Right cardiac atrium (tissue), 5 donors: Measurements from ENCODE around the gene CSNK2A1. TPM values are rescaled to one million over a fixed set of nuclear protein-coding genes. Genes with fewer than 3 reads are reported as not detected.
"Not testable (repeated sequence)": the region's sequence is repeated elsewhere in the genome, so short reads cannot be mapped to it uniquely, and the experiment has no call there.

Experiments used
- ATAC-seq, 2 donors: fragments of 200-7000 bp; cut with Tn5 transposase; one replicate each; pipeline versions ENCODE4 v1.8.0 to v1.9.1; 2020; ENCODE audit warnings: moderate library complexity in 2 of 2, mild to moderate bottlenecking in 1 of 2
- DNase-seq, 3 donors: peaks; one replicate each; pipeline ENCODE4 v3.0.0-alpha.2; 2020
- H3K27ac ChIP-seq: one replicate; pipeline ENCODE4 v1.5.1; 2013; ENCODE audit warnings: mild to moderate bottlenecking, low read length, control low read depth, moderate library complexity
- H3K27me3 ChIP-seq: one replicate; pipeline ENCODE4 v1.6.1; 2013; ENCODE audit not compliant: control insufficient read depth, insufficient read depth
- H3K4me1 ChIP-seq: one replicate; pipeline ENCODE4 v1.6.1; 2013; ENCODE audit warnings: low read length; ENCODE audit not compliant: control insufficient read depth, insufficient read depth
- H3K4me3 ChIP-seq: one replicate; pipeline ENCODE4 v1.5.1; 2013; ENCODE audit warnings: low read length, control low read depth
- H3K9me3 ChIP-seq: one replicate; pipeline ENCODE4 v1.6.1; 2013; ENCODE audit warnings: low read length; ENCODE audit not compliant: control insufficient read depth
- WGBS: extraction: QIAGEN DNeasy Blood & Tissue Kit; methylation state at CpG from one replicate; pipeline ENCODE4 v1.1.7; 2013; 5-methylcytosine and 5-hydroxymethylcytosine counted together
- intact Hi-C, 4 donors: fragments of 100-400 bp; cut with DNase I; formaldehyde crosslinking; loops; one replicate each; pipeline versions ENCODE4 v1.11.0 to v1.14.0; 2022 to 2023
- polyA plus RNA-seq: library from polyadenylated mRNA; stranded (reverse); fragments of 200-250 nt; gene quantifications from one replicate; pipeline ENCODE4 v1.2.3, GENCODE V29; 2013
- total RNA-seq, 4 donors: library from RNA; stranded (reverse); fragmentation: NEBNext Ultra II Directional; extraction: Animal tissue kit (Norgen Biotek cat#: 25700); gene quantifications; one replicate each; pipeline ENCODE4 v1.2.1, GENCODE V29; 2021
- donor health status: healthy with polysubstance abuse.
- donor health status: DM: no; HTN: yes; CAD: no.
- donor health status: DM: no; HTN: no; CAD: no.
- donor health status: DM: no; HTN: yes; CAD: no; lungs with severe emphysema.
- donor health status: DM: yes; HTN: yes; CAD: no.

Gene CSNK2A1
- total and polyA plus RNA-seq, 5 donors, result 36.8 to 118 (median 108) TPM

DNA sequence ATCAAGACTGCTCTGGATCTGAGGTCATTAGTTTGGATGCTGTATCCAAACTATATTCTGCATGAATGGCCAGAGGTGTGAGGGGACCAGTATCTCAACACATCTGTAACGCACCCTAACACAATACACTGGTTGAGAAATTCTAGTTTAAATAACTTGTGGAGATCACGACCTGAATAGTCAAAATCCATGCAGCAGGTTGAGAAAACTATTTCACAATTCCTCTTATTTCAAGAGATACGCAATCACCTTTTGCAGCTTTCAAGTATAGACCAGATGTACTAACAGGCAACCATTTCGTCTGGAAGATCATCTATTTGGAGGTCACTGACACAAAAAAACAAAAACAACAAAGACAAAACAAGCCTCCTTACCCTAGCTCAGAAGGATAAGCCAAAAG is 11.1 kb downstream of the CSNK2A1 start:
- Histone ChIP-seq H3K27ac (no peak overlapping the region), H3K27me3 (no peaks in the 10 kb centered on the region), H3K9me3 (no peaks in the 10 kb centered on the region), H3K4me3 (no peak overlapping the region), H3K4me1 (peaks cover 4% of the 10 kb centered on the region)
- ATAC-seq (no peak), DNase-seq (no peak)
- intact Hi-C loops, result no loop called here
- 81% methylated on average over 4 of the region's 4 CpGs for WGBS

DNA sequence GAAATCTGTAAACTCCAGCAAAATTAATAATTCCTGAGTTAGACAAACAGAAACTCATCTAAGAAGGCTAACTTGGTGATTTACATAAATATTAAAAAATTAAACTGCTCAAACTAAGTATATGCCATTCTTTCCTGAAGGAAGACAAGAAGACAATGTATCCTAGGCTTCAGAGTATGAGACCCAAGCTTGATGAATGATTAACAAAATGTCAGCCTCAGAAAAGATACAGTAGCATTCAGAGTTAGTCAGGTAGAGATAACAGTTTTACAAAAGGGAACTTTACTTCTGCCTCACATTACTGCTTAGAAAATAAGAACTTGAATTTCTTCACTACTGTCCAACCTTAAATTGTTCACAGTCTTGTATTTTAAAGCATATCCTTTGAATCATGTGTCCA is 12.0 kb downstream of the CSNK2A1 start:
- peaks cover 3% of the 10 kb centered on the region for H3K4me1 ChIP-seq
- DNase-seq, result no peak
- H3K4me3 ChIP-seq, result no peak overlapping the region
- no peak for ATAC-seq
- intact Hi-C loops, result no loop called here
- no peaks in the 10 kb centered on the region for H3K9me3 ChIP-seq
- no peaks in the 10 kb centered on the region for H3K27me3 ChIP-seq
- H3K27ac ChIP-seq, result no peak overlapping the region

DNA sequence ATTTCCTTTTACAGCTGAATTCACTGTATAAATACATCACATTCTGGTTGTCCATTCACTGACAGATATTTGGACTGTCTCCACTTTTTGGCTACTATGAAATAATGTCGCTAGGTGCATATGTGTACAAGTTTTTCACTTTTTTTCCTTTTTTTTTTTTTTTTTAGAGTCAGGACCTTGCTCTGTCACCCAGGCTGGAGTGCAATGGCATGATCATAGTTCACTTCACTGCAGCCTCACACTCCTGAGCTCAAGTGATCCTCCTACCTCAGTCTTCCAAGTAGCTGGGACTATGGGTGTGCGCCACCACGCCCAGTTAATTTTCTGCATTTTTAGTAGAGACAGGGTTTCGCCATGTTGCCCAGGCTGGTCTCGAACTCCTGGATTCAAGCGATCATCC is 13.3 kb downstream of the CSNK2A1 start:
- 98% methylated on average over 6 of the region's 6 CpGs for WGBS
- H3K4me3 ChIP-seq, result no peak overlapping the region
- H3K9me3 ChIP-seq, result no peaks in the 10 kb centered on the region
- no peaks in the 10 kb centered on the region for H3K27me3 ChIP-seq
- intact Hi-C loops, result no loop called here
- H3K4me1 ChIP-seq, result peaks cover 2% of the 10 kb centered on the region
- H3K27ac ChIP-seq, result no peak overlapping the region
- ATAC-seq (no peak), DNase-seq (no peak)

GRCh38 chr20:528923-529604 is 14.5 kb downstream of the CSNK2A1 start:
- Histone ChIP-seq H3K27me3 (no peaks in the 10 kb centered on the region), H3K4me1 (no peaks in the 10 kb centered on the region), H3K4me3 (no peak overlapping the region), H3K9me3 (no peaks in the 10 kb centered on the region), H3K27ac (no peak overlapping the region)
- no peak for ATAC-seq
- WGBS, result 98% methylated on average over 7 of the region's 7 CpGs
- no peak for DNase-seq
- intact Hi-C loops, result no loop called here

DNA sequence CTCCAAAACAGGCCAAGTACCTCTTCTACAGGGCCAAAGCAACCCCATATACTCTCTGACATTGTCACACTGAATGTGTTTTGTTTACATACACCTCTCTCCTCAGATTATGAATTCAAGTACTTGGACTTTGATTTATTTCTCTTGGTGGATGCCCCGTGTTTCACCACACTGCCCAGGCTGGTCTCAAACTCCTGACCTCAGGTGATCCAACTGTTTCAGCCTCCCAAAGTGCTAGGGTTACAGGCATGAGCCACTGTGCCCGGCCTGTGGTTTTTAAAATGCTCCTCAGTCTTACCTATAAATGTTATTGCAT is 16.1 kb downstream of the CSNK2A1 start:
- intact Hi-C loops, result no loop called here
- WGBS, result 98% methylated on average over 2 of the region's 2 CpGs
- DNase-seq, result no peak
- Histone ChIP-seq H3K4me3 (no peak overlapping the region), H3K9me3 (no peaks in the 10 kb centered on the region), H3K27ac (no peak overlapping the region), H3K4me1 (peaks cover 1% of the 10 kb centered on the region), H3K27me3 (no peaks in the 10 kb centered on the region)
- ATAC-seq, result no peak

DNA sequence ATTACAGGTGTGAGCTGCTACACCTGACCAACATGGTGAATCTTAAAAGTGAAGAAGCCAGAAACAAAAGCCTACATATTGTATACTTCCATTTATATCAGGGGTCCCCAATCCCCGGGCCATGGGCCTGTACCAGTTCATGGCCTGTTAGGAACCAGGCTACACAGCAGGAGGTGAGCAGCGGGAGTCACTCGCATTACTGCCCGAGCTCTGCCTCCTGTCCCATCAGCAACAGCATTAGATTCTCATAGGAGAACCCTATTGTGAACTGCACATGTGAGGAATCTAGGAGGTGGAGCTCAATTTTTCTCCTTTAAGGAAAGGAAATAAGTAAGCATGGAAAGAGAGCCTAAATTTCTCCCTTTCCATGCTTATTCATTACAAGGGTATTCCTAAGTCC is 21.7 kb downstream of the CSNK2A1 start:
- H3K27ac ChIP-seq, result no peak overlapping the region
- 97% methylated on average over 4 of the region's 4 CpGs for WGBS
- DNase-seq, result no peak
- intact Hi-C loops, result no loop called here
- no peak overlapping the region for H3K4me3 ChIP-seq
- H3K9me3 ChIP-seq, result no peaks in the 10 kb centered on the region
- no peaks in the 10 kb centered on the region for H3K27me3 ChIP-seq
- ATAC-seq, result no peak
- H3K4me1 ChIP-seq, result peaks cover 1% of the 10 kb centered on the region

DNA sequence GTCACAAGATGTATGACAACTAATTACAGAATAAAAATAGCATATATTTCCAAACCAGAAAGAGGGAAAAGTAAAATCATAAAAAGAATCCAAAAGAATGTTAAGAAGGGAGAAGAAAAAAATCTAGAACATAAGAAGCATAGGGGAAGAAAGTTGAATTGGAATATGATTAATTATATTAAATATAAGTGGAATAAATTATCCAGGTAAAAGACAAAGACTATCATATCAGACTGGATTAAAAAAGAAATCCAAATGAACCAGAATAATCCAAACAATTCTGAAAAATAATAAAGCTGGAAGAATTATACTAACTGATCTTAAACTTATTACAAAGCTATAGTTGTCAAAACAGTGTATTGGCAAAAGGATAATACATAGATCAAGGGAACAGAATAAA is 23.6 kb downstream of the CSNK2A1 start:
- Histone ChIP-seq H3K27ac (no peak overlapping the region), H3K27me3 (no peaks in the 10 kb centered on the region), H3K4me3 (no peak overlapping the region), H3K9me3 (no peaks in the 10 kb centered on the region), H3K4me1 (peaks cover 1% of the 10 kb centered on the region)
- no peak for ATAC-seq
- intact Hi-C loops, result no loop called here
- DNase-seq, result no peak

DNA sequence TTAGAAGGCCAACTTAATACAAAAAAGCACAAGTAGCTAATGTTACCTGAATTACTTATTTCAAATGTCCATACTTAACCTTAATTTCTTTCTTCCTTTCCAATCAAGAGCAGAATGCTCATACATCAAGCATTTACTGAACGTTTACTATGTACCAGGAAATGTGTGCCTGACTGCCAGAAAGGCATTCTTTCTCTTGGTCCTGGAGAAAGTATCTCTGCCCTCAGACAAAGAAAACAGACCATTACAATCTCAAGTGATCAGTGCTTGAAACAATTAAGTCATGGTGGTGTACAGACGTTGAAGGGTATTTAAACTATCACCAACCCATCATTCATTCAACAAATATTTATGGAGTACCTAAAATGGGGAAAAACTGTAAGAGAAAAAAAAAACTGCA is 26.4 kb downstream of the CSNK2A1 start:
- Histone ChIP-seq H3K4me1 (peaks cover 5% of the 10 kb centered on the region), H3K27ac (no peak overlapping the region), H3K27me3 (no peaks in the 10 kb centered on the region), H3K4me3 (no peak overlapping the region), H3K9me3 (no peaks in the 10 kb centered on the region)
- DNase-seq, result no peak
- ATAC-seq, result no peak
- intact Hi-C loops, result no loop called here
- WGBS, result 21% methylated on average over 2 of the region's 2 CpGs

DNA sequence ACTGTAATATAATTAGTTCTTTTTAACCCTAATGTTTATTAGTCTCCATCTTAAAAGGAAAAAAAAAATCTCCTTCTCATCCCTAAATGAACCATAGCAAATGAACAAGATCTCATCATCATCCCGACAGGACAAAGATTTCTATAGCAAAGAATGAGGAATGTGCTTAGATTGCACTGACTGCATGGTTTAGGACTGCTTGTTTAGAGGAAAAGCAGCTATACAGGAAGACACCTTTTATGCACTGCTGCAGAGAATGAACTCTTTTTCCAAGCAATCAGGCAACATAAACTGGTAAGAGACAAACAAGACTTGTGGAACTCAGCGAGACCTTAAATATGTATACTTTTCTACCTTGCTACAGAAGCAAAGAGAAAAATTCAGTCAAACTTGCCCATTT is 26.8 kb downstream of the CSNK2A1 start:
- no peak for ATAC-seq
- DNase-seq, result no peak
- Histone ChIP-seq H3K9me3 (no peaks in the 10 kb centered on the region), H3K27me3 (no peaks in the 10 kb centered on the region), H3K4me1 (peaks cover 5% of the 10 kb centered on the region), H3K27ac (no peak overlapping the region), H3K4me3 (no peak overlapping the region)
- WGBS, result 53% methylated on average over 2 of the region's 2 CpGs
- intact Hi-C loops, result no loop called here

DNA sequence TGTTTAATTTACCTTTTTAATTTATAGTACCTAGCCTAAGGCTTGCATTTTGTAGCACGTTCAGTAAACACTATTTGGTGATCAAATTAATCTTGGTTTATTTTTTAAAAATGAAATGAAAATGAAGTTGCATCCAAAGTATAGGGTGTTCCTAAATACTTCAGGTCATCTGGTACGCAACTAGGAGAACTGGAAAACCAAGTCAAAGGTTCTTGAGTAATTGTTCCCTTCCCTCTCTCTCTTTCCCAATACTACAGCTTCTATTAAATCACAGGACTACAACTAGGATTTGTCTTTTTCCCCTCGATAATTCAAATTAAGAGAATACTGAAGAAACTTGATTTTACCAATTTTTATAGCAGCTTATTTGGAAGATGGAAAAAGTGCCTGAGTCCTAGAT is 27.9 kb downstream of the CSNK2A1 start:
- Histone ChIP-seq H3K9me3 (no peaks in the 10 kb centered on the region), H3K27ac (no peak overlapping the region), H3K4me3 (no peak overlapping the region), H3K4me1 (peaks cover 5% of the 10 kb centered on the region), H3K27me3 (no peaks in the 10 kb centered on the region)
- no peak for DNase-seq
- WGBS, result 94% methylated on average over 3 of the region's 3 CpGs
- no peak for ATAC-seq
- intact Hi-C loops, result no loop called here

GRCh38 chr20:513429-513828 is 30.2 kb downstream of the CSNK2A1 start:
- intact Hi-C loops, result no loop called here
- peaks cover 5% of the 10 kb centered on the region for H3K4me1 ChIP-seq
- H3K27me3 ChIP-seq, result no peaks in the 10 kb centered on the region
- H3K9me3 ChIP-seq, result no peaks in the 10 kb centered on the region
- H3K4me3 ChIP-seq, result no peak overlapping the region
- ATAC-seq (no peak), DNase-seq (no peak)
- 86% methylated on average over 2 of the region's 2 CpGs for WGBS
- H3K27ac ChIP-seq, result no peak overlapping the region

- H3K9me3 ChIP-seq, intact Hi-C loops, H3K27me3 ChIP-seq, H3K4me3 ChIP-seq, H3K27ac ChIP-seq, H3K4me1 ChIP-seq, DNase-seq, ATAC-seq: not testable (repeated sequence)
- WGBS, result 85% methylated on average over 9 of the region's 9 CpGs
Measured at GRCh38 chr20:510328-511057, 33.1 kb downstream of the CSNK2A1 start.
